Measurements from ENCODE around the gene NEK5.

Gene NEK5

DNA sequence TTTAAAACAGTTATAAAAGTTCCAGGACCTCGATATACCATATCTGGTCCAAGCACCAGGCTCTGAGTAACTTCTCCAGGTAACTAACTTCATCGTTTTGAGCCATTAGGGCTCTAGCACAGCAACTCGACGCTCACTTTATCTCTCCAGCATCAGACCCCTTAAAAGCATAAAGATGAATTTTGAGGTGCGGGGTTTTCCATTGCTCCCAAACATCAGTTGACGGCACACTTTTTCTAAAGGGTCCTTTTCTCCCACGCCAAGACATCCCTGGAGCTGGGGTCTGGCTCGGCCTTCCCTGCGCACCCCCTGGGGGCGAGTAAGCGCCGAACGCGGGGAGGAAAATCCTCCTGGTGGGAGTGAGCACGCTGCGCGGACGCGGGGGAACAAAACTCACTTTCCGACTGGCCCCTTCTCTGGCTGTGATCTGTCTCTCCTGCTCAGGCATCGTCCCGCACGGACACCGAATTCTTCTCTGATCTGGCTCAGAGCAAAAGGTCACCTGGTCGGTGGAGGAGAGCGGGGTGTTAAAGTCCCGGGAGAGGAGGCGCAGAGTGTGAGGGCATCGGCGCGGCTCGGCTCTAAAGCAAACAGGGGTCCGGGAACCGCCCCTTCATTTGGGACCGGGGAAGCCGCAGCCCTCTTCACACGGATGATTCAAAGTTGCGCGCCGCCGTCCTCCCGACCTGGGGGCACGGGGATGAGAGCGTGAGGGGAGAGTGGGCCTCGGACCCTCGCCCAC, 117.8 kb downstream of the NEK5 start, which contains the start of gene ATP7B:
Gene ATP7B (minus strand): TSS at position 561 of the 742 bp plus-strand sequence. CDS start 113 bp downstream, at position 448.
- TF ChIP-seq, protein P1, sequence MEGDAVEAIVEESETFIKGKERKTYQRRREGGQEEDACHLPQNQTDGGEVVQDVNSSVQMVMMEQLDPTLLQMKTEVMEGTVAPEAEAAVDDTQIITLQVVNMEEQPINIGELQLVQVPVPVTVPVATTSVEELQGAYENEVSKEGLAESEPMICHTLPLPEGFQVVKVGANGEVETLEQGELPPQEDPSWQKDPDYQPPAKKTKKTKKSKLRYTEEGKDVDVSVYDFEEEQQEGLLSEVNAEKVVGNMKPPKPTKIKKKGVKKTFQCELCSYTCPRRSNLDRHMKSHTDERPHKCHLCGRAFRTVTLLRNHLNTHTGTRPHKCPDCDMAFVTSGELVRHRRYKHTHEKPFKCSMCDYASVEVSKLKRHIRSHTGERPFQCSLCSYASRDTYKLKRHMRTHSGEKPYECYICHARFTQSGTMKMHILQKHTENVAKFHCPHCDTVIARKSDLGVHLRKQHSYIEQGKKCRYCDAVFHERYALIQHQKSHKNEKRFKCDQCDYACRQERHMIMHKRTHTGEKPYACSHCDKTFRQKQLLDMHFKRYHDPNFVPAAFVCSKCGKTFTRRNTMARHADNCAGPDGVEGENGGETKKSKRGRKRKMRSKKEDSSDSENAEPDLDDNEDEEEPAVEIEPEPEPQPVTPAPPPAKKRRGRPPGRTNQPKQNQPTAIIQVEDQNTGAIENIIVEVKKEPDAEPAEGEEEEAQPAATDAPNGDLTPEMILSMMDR (conservative IDR thresholded peaks at IDR 0.05; ENCODE audit: low read depth), result no peak
- ChIA-PET CTCF (interaction anchor here (0.6 kb wide), 1 partner anchor 20 kb away, joined by 3 read pairs; no protein-coding TSS in a partner anchor), POLR2A (ENCODE audit: low non-redundant PET) (no interaction called here)
- peak; percentile 17 for DNase-seq (ENCODE audit: low spot score)
- H3K27ac ChIP-seq, result peak within 1 kb of the TSS; percentile 57

DNA sequence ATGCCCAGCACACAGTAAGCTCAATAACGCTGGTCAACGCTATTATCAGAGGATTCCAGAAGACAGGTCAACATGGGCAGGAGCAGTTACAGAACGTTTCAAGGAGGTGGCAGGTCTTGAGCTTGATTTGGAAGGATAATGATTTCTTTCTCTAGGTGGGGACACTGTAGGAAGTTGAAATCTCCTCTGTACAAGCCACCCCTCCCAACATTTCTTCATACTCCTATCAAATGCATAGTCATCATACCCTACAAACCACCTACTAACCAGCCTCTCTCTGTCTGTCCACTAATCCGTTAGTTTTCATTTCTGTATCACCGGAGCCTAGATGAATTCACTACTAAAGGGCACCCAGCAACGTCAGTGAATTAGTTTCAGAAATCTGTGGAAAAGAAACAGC, 118.9 kb downstream of the NEK5 start:
- H3K27ac ChIP-seq, result no peak overlapping the region
- CTCF ChIA-PET, result no interaction called here
- TF ChIP-seq, protein P1 (conservative IDR thresholded peaks at IDR 0.05; ENCODE audit: low read depth), result no peak
- no peak for DNase-seq (ENCODE audit: low spot score)
- POLR2A ChIA-PET (ENCODE audit: low non-redundant PET), result no interaction called here

DNA sequence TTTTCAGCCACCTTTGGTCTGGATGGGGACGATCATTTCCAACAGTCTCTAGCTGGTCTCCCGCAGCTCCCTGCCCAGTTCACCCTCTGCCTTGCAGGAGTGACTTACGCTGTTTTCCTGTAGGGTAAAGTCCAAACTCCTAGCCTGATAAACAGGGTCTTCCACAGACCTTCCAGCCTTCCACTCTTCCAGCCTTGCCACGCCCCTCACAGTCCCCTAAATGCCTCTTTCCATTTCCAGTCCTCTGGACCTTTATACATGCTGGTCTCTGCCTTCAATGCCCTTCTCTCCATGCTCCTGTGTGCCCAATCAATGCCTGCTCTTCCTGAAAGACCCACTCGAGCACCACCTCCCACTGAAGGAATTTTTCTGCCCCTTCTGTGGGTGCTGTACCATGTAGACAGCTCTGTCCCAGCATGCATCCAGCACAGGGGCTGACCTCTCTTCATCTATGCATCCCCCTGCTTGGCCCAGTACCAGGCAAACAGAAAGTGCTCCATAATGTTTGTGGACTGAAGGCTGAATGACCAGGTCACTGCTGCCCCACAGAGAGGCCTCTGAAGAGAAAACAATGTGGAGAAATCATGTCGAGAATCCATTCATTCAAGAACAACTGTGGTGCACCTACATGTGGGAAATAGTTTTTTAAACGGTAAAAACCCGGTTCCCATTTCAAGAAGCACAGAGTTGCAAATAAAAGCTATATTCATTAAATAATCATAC, 122.2 kb downstream of the NEK5 start:
- TF ChIP-seq, protein P1 (conservative IDR thresholded peaks at IDR 0.05; ENCODE audit: low read depth), result no peak
- ChIA-PET CTCF (no interaction called here), POLR2A (ENCODE audit: low non-redundant PET) (no interaction called here)
- no peak for DNase-seq (ENCODE audit: low spot score)
- H3K27ac ChIP-seq, result no peak overlapping the region

DNA sequence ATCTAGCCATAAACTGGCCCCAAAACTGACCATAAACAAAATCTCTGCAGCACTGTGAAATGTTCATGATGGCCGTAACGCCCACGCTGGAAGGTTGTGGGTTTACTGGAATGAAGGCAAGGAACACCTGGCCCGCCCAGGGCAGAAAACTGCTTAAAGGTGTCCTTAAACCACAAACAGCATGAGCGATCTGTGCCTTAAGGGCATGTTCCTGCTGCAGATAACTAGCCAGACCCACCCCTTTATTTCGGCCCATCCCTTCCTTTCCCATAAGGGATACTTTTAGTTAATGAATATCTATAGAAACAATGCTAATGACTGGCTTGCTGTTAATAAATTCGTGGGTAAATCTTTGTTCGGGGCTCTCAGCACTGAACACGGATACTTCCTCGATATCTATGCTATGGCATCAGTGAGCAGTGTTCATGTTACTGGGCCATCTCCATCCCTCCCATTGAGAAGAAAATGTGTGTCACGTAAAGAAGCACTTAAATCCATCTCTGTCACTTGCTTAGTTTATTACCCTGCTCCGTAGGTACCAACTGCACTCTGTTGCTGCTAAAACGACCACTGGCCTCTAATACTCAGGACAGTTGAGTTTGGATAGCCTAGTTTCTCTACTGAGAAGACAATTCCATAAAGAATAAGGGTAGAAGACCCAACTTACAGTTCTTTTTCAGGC, 122.9 kb downstream of the NEK5 start:
- ChIA-PET CTCF (no interaction called here), POLR2A (ENCODE audit: low non-redundant PET) (no interaction called here)
- no peak for DNase-seq (ENCODE audit: low spot score)
- no peak overlapping the region for H3K27ac ChIP-seq
- TF ChIP-seq, protein P1 (conservative IDR thresholded peaks at IDR 0.05; ENCODE audit: low read depth), result no peak

DNA sequence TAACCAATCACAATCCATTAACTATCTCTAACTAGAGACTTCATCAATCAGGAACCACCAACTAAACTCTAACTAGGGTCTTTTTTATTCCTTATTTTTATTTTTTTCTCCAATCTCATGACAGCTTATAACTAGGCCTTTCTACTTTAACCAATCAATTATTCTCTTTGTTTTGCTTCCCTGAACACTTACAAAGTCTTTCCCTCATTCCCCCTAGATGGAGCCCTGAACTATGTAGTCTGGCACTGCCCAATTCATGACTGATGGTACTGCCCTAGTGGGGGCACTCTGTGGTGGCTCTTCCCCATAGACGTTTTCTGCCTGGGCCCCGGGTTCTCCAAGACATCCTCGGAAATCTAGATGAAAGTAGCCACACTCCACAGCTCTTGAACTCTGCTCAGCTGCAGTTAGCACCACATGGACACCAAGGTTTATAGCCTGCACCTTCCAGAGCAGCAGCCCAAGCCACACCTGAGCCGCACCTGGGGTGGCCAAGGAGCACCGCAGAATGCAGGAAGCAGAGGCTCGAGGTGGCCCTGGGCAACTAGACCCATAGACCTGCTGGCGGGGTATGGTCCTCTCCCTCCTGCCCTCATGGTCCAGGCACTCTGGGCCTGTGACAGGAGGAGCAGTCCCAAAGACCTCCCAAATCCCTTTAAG, 124.2 kb downstream of the NEK5 start:
- no peak overlapping the region for H3K27ac ChIP-seq
- ChIA-PET CTCF (no interaction called here), POLR2A (ENCODE audit: low non-redundant PET) (no interaction called here)
- TF ChIP-seq, protein P1 (conservative IDR thresholded peaks at IDR 0.05; ENCODE audit: low read depth), result no peak
- DNase-seq (ENCODE audit: low spot score), result no peak

DNA sequence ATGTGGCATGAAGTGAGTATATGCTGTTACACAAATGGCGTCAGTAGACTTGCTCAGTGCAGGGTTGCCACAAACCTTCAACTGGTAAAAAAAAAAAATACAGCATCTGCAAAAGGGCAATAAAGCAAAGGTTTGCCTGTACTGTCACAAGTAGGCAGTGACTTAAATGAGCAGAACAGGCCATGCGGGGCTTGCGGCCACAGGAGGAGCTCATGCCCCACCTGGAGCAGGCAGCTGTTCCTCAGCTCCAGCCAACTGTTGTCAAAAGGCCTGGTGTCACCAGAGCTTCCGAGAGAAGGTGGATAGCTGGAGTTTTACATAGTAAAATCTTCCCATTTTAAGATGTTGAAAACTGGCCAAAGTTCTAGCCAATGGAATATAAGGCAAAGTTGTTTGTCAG, 125.3 kb downstream of the NEK5 start:
- ChIA-PET CTCF (interaction anchor here (0.9 kb wide), 1 partner anchor 124 kb away, joined by 3 read pairs; no protein-coding TSS in a partner anchor), POLR2A (ENCODE audit: low non-redundant PET) (interaction anchor here (0.5 kb wide), 1 partner anchor 63 kb away, joined by 4 read pairs; no protein-coding TSS in a partner anchor)
- TF ChIP-seq, protein P1 (conservative IDR thresholded peaks at IDR 0.05; ENCODE audit: low read depth), result no peak
- no peak for DNase-seq (ENCODE audit: low spot score)
- no peak overlapping the region for H3K27ac ChIP-seq

Data from RWPE1 (cell line).